ENCODE results near the gene SCAI.
"Not testable (repeated sequence)": the region's sequence is repeated elsewhere in the genome, so short reads cannot be mapped to it uniquely, and the experiment has no call there.

Gene SCAI

GRCh38 chr9:125100822-125101221, 42.5 kb downstream of the SCAI start:
- no peak for DNase-seq

GRCh38 chr9:125099816-125100215, 43.5 kb downstream of the SCAI start:
- no peak for DNase-seq

- no peak for DNase-seq
These were observed 47.4 kb downstream of the SCAI start for GRCh38 chr9:125095821-125096443.

- DNase-seq = no peak
These were observed 52.2 kb downstream of the SCAI start for GRCh38 chr9:125091121-125091520.

- no peak for DNase-seq
These were observed 54.0 kb downstream of the SCAI start for GRCh38 chr9:125089331-125089730.

- DNase-seq = no peak
These were observed 54.6 kb downstream of the SCAI start for GRCh38 chr9:125088752-125089151.

GRCh38 chr9:125085703-125086477, 57.4 kb downstream of the SCAI start:
- DNase-seq = no peak

DNA sequence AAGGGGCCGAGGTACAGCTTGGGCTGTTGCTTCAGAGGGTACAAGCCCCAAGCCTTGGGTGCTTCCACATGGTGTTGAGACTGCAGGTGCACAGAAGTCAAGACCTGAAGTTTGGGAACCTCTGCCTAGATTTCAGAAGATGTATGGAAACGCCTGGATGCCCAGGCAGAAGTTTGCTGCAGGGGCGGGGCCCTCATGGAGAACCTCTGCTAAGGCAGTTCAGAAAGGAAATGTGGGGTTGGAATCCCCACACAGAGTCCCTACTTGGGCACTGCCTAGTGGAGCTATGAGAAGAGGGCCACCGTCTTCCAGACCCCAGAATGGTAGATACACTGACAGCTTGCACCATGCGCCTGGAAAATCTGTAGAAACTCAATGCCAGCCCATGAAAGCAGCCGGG, 61.1 kb downstream of the SCAI start:
- DNase-seq = not testable (repeated sequence)

DNA sequence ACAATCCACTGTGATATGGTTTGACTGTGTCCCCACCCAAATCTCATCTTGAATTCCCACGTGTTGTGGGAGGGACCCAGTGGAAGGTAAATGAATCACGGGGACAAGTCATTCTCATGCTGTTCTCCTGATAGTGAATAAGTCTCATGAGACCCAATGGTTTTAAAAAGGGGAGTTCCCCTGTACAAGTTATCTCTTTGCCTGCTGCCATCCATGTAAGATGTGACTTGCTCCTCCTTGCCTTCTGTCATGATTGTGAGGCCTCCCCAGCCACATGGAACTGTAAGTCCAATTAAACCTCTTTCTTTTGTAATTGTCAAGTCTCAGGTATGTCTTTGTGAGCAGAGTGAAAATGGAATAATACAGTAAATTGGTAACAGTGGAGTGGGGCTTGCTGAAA, 62.5 kb downstream of the SCAI start:
- not testable (repeated sequence) for DNase-seq

GRCh38 chr9:125079931-125080330, 63.4 kb downstream of the SCAI start:
- DNase-seq = no peak

DNA sequence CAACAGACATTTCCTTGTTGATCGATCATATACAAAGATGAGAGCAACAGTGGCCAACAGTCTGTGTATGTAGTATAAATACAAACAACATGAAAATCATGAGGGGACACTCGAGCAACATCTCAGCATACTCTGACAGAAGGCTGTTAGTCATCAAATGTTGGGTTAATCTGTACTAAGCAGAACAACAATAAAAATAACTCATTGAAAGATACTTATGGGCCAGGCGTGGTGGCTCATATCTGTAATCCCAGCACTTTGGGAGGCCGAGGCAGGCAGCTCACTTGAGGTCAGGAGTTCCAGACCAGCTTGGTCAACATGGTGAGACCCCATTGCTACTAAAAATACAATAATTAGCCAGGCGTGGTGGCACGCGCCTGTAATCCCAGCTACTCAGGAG, 67.3 kb downstream of the SCAI start:
- DNase-seq = no peak

- no peak for DNase-seq
These were observed 68.4 kb downstream of the SCAI start for GRCh38 chr9:125074976-125075375.

DNA sequence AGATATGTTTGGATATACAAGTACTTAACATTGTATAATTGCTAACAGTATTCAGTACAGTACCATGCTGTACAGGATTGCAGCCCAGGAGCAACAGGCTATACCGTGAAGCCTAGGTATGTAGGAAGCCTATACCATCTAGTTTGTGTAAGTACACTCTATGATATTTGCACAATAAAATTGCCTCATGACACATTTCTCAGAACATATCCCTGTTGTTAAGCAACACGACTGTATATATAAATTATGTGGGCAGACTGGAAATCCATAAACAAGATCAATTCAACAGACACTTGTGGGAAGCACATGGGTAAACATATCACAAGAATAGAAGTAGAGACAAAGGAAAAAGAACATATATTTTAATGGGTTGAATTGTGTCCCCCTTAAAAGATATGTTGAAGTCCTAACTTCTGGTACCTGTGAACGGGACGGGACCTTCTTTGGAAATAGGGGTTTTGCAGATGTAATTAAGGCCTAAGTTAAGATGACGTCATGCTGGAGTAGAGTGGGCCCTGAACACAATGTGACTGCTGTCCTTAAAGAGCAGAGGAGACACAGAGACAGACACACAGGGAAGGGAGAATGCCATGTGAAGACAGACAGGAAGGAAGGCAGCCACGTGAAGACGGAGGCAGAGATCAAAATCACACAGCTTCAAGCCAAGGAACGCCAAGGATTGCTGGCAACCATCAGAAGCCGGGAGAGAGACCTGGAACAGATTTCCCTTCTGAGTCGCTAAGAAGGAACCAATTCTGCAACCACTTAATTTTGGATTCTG, 76.3 kb downstream of the SCAI start:
- DNase-seq = no peak

GRCh38 chr9:125061391-125061790, 81.9 kb downstream of the SCAI start:
- no peak for DNase-seq

- DNase-seq = no peak
These were observed 93.9 kb downstream of the SCAI start for GRCh38 chr9:125049212-125050049.

DNA sequence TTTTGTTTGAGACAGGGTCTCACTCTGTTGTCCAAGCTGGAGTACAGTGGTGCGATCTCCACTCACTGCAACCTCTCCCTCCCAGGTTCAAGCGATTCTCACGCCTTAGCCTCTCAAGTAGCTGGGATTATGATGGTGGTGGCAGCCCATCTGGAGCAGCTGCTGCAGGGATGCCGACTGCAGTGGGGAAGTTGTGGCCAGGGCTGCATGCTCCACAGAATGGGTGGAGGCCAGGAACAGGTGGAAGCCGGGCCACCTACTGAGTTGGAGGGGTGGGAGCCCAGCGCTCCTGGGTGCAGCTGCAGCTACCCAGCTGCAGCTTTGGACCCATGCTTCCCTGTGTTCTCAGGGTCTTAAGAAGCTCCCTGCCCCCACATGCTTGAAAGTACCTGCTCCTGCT, 99.7 kb downstream of the SCAI start:
- no peak for DNase-seq

DNA sequence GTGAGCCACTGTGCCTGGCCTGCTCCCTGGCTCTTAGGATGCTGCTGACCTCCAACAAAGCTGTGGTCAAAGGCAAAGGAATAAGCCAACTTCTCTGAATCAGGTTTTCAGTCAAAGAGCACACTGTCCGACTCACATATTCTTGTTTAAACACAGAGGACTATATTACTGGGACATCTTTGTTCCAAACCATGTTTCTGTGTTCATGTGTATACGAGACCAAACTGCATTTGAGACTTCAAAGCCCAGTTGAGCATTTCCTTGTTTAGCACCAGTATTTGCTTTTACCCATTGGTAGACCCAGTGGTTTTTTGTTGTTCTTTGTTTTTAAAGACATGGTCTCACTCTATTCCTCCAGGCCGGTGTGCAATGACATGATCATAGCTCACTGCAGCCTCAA, 100.2 kb downstream of the SCAI start:
- DNase-seq = no peak

- DNase-seq = no peak
These were observed 105.2 kb downstream of the SCAI start for GRCh38 chr9:125038166-125038565.

GRCh38 chr9:125028041-125028440, 115.3 kb downstream of the SCAI start:
- DNase-seq = no peak

GRCh38 chr9:125024917-125025316, 118.4 kb downstream of the SCAI start:
- no peak for DNase-seq

DNA sequence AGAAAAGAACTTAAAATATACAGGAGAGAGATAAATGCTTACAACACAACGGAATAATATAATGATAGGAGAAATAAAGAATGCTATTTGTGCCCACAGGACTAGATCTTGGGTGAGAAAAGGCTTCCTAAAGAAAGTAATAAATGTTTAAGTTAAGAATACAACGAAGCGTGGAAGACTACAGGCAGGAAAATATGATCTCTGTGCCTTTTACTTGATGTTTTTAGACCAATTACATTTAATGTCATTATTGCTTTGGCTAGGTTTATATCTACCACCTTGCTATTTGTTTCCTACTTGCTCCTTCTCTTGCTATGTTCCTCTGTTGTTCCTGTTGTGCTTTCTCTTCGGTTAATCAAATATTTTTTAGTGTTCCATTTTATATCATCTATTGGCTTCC, 122.3 kb downstream of the SCAI start:
- no peak for DNase-seq

GRCh38 chr9:125015655-125016054, 127.7 kb downstream of the SCAI start:
- not testable (repeated sequence) for DNase-seq

- not testable (repeated sequence) for DNase-seq
These were observed 131.3 kb downstream of the SCAI start for GRCh38 chr9:125012013-125012412.
